Erythroblast (primary cell): ENCODE measurements around the gene GCH1.
"Not testable (repeated sequence)": the region's sequence is repeated elsewhere in the genome, so short reads cannot be mapped to it uniquely, and the experiment has no call there.

ENCODE experiments used
- DNase-seq, 2 experiments: peaks; one replicate each; lab custom pipeline; 2025; lab: John Stamatoyannopoulos, UW
- GATA1 ChIP-seq: IDR thresholded peaks from 2 replicates; pipeline ENCODE4 v1.6.1; 2011; ENCODE audit warnings: low read depth, mild to moderate bottlenecking, control low read depth, low read length, moderate library complexity
- POLR2A ChIP-seq: IDR thresholded peaks from 2 replicates; pipeline ENCODE4 v1.6.1; 2011; ENCODE audit warnings: mild to moderate bottlenecking, low read length

GCH1 gene

DNA sequence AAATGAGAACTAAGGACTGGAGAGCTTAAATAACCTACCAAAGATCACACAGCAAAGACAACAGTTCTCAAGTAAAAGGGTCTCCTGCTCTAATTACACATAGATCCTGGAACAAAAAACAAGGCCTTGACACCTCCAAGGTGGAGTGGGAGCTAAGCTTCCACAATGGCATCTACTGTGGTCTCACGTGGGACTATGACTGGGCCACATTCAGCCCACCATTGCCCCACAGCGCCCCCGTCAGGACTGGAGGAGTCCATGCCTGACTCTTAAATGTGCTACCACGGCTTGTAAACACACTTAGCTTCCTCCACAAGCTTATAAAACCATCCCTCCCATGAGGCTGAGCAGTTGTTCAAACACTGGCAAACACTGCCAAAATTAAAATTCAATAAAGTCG lies 88.5 kb downstream of the GCH1 start:
- TF ChIP-seq POLR2A (no peak), GATA1 (no peak)
- DNase-seq, result peak; percentile 30 to 38

DNA sequence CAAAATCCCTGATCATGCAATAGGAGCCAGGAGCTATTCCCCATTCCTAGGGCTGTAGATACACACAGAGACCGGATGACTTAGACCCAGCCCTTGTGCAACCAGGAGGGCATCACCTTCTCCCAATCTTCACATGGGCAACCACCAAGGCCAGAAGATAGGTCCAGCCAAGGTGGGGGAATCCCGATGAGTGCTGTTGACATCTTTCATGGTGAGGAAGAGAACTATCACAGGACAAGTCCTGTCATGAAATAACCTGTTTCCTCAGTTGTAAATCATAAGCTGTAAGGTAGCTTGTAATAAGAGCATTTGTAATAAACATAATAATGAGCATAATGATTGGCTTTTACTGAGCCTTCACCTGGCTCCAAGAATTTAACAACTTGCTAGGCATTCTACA lies 89.5 kb downstream of the GCH1 start:
- no peak for DNase-seq
- no peak for TF ChIP-seq GATA1

DNA sequence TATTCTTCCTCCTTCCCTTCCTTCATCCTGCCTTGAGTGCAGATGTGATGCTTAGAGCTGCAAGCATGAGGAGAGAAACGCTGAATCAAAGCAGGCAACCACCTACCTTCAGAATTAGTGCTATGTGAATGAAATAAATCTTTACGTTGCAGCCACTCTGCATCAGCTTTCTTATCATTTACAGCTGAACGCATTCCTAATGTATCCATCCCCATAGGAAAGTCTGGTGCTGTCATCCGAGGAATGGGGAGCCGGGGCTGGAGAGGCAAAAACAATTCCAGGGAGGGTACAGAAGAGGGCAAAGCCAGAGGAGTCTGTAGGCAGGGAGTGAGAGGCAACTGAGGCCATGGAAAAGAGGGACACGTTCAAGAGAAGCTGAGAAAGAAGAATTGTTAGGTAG lies 90.0 kb downstream of the GCH1 start:
- no peak for TF ChIP-seq POLR2A
- no peak for TF ChIP-seq GATA1
- DNase-seq, result no peak

DNA sequence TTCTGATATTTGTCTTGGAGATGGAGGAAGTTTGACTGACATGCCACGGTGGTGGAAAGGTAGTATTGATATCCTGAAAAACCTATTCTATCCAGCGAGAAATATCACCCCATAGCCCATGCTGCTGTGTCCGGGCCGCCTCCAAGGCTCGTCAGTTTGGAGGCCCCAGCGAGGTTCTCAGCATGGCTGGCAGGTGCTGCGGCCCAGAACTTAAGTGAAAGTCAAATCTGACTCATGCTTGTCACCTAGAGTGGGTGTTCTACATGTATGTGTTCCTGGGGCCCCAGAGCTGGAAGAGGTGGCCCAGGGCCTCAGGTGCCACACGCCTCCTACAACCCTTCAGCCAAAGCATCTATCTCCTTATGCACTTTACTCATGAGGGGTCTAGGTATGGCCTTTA lies 92.9 kb downstream of the GCH1 start:
- no peak for DNase-seq
- no peak for TF ChIP-seq GATA1
- TF ChIP-seq POLR2A, result no peak

DNA sequence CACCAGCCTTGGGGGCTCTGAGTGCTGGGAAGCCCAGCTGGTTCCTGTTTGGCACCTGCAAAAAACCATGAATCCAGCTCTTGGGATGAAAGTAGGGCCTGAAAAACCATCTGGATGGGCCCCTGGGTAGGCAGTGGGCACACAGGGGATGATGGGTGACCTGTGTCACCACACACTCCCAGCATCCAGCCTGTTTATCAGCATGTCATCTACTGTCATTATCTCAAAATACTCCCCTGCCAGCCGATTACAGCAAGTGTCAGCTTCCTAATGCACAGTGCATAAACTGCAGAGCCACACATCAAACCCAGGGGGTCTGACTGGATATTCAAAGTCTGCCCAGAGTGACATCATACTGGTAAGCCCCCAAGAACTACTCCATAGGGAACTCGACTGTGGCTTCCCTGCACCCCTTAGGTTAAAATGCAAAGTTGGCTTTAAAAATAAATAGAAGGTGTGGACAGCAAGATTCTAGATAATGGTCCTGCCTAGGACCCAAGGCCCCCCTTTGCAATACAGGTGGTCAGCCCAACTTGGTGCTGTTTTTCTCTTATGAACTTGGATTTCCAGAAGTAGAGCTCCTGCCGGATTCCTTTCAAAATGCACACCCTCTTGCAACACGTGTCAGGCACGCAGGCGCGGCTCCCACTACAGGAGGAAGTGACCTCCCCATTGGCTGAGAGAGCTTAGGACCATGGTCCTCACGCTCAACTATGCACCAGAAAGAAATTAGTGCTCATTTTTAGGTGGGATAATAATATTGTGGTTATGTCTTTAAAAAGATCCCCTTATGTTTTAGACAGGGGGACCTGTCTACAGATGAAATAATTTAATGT lies 94.1 kb downstream of the GCH1 start:
- TF ChIP-seq POLR2A (no peak), GATA1 (no peak)
- DNase-seq, result no peak

DNA sequence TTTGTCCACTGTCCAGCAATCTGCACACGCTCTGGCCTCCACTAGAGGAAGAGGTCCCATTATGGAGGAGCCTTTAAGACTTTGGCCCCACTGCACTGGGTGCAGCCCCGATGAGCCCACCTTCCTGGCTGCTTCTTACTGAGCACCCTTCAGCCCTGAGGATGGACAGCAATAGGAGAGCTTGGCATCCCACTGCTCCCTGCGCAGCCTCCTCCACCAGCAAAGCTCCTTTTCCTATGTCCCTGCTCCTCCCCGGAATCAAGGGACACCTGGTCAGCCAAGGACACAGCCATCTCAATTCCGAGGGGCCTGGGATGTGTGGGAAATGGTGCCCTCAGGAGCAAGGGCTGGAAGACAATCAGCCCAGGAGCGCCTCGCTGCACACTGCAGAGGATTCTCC lies 94.7 kb downstream of the GCH1 start:
- no peak for DNase-seq
- TF ChIP-seq GATA1, result no peak
- no peak for TF ChIP-seq POLR2A

DNA sequence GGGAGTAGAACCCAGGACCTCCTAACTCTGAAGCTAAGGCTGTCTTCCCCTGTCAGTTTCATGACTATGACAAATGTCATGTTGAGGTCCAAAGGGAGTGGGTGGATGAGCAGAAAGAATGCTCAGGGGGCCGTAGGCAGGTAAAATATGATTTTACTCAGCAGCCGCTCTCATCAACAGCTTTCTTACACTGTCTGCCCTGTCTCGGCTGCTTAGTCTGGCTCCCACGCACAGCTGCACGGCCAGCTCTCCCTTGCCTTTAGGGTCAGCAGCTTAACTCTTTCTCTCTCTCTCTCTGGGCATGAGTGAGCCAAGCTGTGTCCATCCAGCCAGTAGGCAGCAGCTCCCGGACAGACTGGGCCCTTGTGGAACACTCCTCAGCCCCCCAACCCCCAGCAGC lies 95.2 kb downstream of the GCH1 start:
- DNase-seq, result no peak
- no peak for TF ChIP-seq GATA1
- no peak for TF ChIP-seq POLR2A

DNA sequence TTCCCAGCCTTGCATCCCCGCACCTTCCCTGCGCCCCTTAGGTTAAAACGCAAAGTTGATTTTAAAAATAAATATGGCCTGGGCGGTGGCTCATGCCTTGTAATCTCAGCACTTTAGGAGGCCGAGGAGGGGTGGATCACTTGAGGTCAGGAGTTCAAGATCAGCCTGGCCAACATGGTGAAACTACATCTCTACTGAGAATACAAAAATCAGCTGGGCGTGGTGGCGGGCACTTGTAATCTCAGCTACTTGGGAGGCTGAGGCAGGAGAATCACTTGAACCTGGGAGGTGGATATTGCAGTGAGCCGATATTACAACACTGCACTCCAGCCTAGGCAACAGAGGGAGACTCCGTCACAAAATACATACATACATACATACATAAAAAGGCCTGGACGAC lies 96.0 kb downstream of the GCH1 start:
- DNase-seq, result no peak
- TF ChIP-seq POLR2A (no peak), GATA1 (no peak)

DNA sequence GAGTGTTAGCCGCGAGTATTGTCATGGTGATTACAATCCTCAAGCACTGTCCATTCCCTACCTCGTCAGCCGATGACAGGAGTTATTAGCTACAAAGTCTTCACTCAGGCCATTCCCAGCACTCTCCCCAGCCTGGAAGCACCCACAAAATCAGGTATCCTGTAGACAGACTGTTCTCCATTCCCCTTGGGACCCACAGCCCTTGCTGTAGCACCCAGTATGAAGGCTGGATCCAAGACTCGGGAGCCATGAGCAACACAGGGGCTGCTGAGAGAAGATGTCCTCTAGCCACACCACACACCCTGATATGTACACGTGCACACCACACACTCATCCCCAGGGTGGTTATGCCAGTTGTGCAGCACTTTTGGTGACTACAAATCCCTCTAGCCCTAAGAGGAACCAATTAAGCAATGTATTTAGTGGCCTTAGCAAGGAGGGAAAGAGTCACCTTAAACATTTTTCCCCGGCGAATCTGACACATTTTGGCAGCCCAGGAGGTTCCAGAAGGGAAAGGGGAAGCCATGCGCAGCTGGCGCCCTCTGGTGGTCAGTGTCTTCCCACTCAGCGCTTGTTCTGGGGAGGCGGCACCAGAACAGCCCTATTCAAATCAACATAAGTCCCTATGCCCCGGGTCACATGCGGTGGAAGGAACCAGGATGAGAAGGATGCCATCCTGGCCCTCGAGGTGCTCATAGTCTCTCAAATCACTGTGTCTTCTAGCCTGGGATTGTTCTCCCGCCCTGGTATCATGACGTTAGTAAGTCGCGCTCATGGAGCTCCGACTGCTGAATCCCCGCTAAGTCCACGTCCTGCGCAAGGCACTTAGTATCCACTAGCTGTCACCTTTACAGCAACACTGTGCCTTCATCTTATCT lies 96.9 kb downstream of the GCH1 start:
- DNase-seq, result peak; percentile 64 to 79
- TF ChIP-seq POLR2A (no peak), GATA1 (no peak)

DNA sequence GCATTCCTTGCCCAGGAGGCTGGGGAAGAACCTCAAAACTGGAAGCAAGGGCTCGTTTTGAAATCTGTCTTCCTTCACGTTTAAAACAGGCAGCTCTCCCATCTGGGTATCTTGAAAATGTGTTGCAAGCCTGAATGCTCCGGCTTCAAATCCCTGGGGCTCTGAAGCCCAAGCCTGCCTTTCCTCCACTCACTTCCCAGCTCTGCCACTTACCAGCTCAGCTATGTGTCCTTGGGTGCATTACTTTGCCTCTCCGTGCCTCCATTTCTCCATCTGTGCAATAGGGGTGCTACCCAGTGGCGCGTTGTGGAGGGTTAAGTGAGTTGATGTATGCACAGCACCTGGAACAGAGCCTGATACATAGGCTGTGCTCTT lies 97.6 kb downstream of the GCH1 start:
- DNase-seq, result no peak
- no peak for TF ChIP-seq GATA1
- no peak for TF ChIP-seq POLR2A

DNA sequence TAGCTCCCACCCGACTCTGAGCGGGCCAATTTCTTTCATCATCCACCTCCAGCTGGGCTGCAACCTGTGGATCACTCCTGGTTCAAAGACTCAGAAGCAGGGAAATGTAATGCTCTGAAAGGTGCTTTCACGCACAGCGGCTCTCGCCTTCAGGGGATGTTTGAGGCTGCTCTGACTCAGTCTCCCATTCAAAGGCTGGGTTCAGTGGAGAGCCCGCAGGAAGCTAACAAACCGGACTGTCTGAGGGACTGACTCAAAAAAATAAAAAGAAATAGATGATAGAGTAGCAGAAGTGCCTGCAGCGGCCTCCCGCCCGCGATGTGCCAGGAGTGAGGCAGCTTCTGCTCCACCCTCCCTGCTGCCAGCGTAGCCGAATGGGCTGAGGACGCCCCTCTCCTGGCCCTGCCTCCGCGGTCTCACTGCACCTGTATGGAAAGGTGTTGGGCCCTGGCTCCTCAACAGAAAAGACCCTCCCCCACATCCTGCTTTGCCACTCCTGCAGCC lies 98.0 kb downstream of the GCH1 start:
- TF ChIP-seq GATA1 (no peak), POLR2A (no peak)
- DNase-seq, result no peak

DNA sequence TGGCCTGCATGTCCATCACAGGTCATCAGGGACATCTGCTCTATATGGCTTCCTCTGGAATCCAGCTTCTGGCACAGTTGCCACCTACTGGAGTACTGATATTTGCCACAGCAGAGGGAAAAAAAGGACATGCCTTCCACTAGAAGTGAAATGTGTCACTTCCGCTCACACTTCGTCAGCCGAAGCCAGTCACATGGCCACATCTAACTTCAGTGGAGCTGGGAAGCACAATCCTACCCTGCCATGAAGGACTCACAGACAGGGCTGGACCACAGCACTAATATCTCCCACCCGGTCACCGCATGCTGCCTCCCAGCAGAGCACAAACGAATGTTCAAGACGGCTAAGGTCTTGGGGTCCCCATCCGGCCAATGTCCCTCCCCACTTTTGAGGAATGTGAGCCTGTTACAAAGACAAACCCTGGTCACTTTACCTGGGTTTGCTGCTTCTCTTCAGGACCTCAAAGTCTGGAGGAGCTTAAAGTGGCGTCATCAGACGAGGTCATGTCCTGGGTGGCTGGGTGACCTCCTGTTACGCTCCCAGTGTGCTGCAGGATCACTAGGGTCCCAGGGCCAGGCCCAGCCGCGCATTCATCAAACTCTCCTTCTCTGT lies 98.6 kb downstream of the GCH1 start:
- no peak for DNase-seq
- TF ChIP-seq GATA1, result no peak
- TF ChIP-seq POLR2A, result no peak

DNA sequence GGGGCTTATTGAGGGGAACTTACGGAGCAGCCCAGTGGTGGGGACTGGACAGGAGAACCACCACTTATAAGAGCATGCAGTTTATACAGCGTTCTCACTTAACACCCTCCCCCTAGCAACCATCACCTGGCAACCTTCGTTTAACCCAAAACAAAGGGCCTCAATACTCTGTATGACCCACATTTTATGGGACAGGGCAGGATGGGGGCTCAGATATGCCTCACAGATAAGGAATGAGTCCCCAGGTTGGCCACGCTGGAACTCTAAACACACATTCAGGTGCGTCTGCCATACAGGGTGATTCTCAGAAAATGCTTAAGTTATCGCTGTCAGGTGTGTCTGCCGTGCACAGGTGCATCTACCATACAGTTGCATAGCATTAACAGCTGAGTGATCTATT lies 99.2 kb downstream of the GCH1 start:
- TF ChIP-seq GATA1, result no peak
- TF ChIP-seq POLR2A, result no peak
- no peak for DNase-seq

DNA sequence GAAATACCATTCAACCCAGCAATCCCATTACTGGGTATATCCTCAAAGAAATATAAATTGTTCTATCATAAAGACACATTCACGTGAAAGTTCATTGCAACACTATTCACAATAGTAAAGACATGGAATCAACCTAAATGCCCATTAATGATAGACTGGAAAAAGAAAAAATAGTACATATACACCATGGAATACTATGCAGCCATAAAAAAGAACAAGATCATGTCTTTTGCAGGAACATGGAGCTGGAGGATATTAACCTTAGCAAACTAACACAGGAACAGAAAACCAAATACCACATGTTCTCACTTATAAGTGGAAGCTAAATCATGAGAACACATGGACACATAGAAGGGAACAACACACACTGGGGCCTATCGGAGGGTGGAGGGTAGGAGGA lies 101.1 kb downstream of the GCH1 start:
- not testable (repeated sequence) for DNase-seq
